ENCODE results near the gene PPP6R3. TPM values are rescaled to one million over a fixed set of nuclear protein-coding genes. Genes with fewer than 3 reads are reported as not detected.
"Not testable (repeated sequence)": the region's sequence is repeated elsewhere in the genome, so short reads cannot be mapped to it uniquely, and the experiment has no call there.

PPP6R3 gene
- total RNA-seq, 3 donors from 2014 or later (not counting 1 experiment from before 2014, with no cell fraction given) = 148 to 176 (median 149) TPM

- no peak for DNase-seq
- Histone ChIP-seq H3K27ac (ENCODE audit: low read length) (no peak overlapping the region), H3K27me3 (ENCODE audit: control insufficient read depth, insufficient read depth, low read length) (no peaks in the 10 kb centered on the region), H3K36me3 (ENCODE audit: control insufficient read depth, insufficient read depth, low read length) (peaks cover 33% of the 10 kb centered on the region), H3K4me1 (ENCODE audit: control insufficient read depth, insufficient read depth, low read length) (no peaks in the 10 kb centered on the region), H3K9me3 (ENCODE audit: control insufficient read depth, insufficient read depth, low read length) (no peaks in the 10 kb centered on the region), H3K4me3 (ENCODE audit: low read length) (no peak overlapping the region)
- TF ChIP-seq, protein P1, sequence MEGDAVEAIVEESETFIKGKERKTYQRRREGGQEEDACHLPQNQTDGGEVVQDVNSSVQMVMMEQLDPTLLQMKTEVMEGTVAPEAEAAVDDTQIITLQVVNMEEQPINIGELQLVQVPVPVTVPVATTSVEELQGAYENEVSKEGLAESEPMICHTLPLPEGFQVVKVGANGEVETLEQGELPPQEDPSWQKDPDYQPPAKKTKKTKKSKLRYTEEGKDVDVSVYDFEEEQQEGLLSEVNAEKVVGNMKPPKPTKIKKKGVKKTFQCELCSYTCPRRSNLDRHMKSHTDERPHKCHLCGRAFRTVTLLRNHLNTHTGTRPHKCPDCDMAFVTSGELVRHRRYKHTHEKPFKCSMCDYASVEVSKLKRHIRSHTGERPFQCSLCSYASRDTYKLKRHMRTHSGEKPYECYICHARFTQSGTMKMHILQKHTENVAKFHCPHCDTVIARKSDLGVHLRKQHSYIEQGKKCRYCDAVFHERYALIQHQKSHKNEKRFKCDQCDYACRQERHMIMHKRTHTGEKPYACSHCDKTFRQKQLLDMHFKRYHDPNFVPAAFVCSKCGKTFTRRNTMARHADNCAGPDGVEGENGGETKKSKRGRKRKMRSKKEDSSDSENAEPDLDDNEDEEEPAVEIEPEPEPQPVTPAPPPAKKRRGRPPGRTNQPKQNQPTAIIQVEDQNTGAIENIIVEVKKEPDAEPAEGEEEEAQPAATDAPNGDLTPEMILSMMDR (IDR thresholded peaks at IDR 0.05) = no peak
- 99% methylated on average over 8 of the region's 8 CpGs for WGBS (ENCODE audit: insufficient coverage)
- Mint-ChIP-seq H3K27me3 (ENCODE audit: low read depth in 2 of 2) (no peaks in the 10 kb centered on the region), H3K36me3 (peaks cover 6% of the 10 kb centered on the region), H3K4me1 (peaks cover 60 to 67% of the 10 kb centered on the region in 2 donors), H3K27ac (peak overlapping the region in 1 of 2 donors; percentile 67), H3K9me3 (no peaks in the 10 kb centered on the region), H3K4me3 (no peak overlapping the region)
- no peak for ATAC-seq
- intact Hi-C loops (cut with micrococcal nuclease) = no loop called here
Observed at GRCh38 chr11:68535098-68535497, 74.5 kb downstream of the PPP6R3 start.

DNA sequence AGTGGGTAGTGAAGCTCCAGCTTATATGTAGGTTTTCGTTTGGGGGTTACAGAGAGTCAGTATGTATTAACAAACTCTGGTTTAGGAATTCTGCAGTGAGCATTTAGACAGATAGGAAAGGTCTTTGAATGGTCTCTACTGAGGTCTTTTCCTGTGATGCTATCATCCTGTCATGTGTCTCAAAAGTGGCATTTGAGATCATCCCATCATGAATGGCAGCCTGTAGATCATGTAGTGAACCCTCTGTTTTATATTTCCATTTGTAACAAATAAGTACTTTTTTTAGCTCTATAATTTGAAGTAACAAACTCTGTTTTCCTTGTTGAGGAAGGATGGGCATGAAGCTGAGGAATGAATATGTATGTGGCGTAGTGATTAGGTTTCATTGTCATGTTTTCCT is 76.2 kb downstream of the PPP6R3 start:
- Mint-ChIP-seq H3K36me3 (peaks cover 6% of the 10 kb centered on the region), H3K4me1 (peaks cover 67 to 71% of the 10 kb centered on the region in 2 donors)
- 92% methylated on average over 2 of the region's 2 CpGs for WGBS (ENCODE audit: insufficient coverage)

GRCh38 chr11:68538025-68538424 is 77.5 kb downstream of the PPP6R3 start:
- DNase-seq (no peak), ATAC-seq (no peak)
- Histone ChIP-seq H3K9me3 (ENCODE audit: control insufficient read depth, insufficient read depth, low read length) (no peaks in the 10 kb centered on the region), H3K4me3 (ENCODE audit: low read length) (no peak overlapping the region), H3K36me3 (ENCODE audit: control insufficient read depth, insufficient read depth, low read length) (peaks cover 29% of the 10 kb centered on the region), H3K27ac (ENCODE audit: low read length) (no peak overlapping the region), H3K4me1 (ENCODE audit: control insufficient read depth, insufficient read depth, low read length) (no peaks in the 10 kb centered on the region), H3K27me3 (ENCODE audit: control insufficient read depth, insufficient read depth, low read length) (no peaks in the 10 kb centered on the region)
- Mint-ChIP-seq H3K9me3 (no peaks in the 10 kb centered on the region), H3K27ac (peak overlapping the region in 1 of 2 donors; percentile 19), H3K4me1 (peaks cover 61 to 64% of the 10 kb centered on the region in 2 donors), H3K36me3 (peaks cover 6% of the 10 kb centered on the region), H3K27me3 (ENCODE audit: low read depth in 2 of 2) (no peaks in the 10 kb centered on the region), H3K4me3 (no peak overlapping the region)
- 95% methylated on average over 4 of the region's 6 CpGs for WGBS (ENCODE audit: insufficient coverage)
- TF ChIP-seq, protein P1 (IDR thresholded peaks at IDR 0.05) = no peak
- intact Hi-C loops (cut with micrococcal nuclease) = no loop called here

More for the DNA sequence above, 76.2 kb downstream of the PPP6R3 start:
- TF ChIP-seq, protein P1 (IDR thresholded peaks at IDR 0.05) = no peak
- DNase-seq (no peak), ATAC-seq (no peak)
- Mint-ChIP-seq H3K27me3 (ENCODE audit: low read depth in 2 of 2) (no peaks in the 10 kb centered on the region), H3K4me3 (no peak overlapping the region), H3K27ac (peak overlapping the region; percentile 65 to 79), H3K9me3 (no peaks in the 10 kb centered on the region)
- no peak overlapping the region for H3K4me3 ChIP-seq (ENCODE audit: low read length)
- intact Hi-C loops (cut with micrococcal nuclease) = no loop called here
- H3K4me1 ChIP-seq (ENCODE audit: control insufficient read depth, insufficient read depth, low read length) = no peaks in the 10 kb centered on the region
- H3K36me3 ChIP-seq (ENCODE audit: control insufficient read depth, insufficient read depth, low read length) = peaks cover 31% of the 10 kb centered on the region
- H3K27ac ChIP-seq (ENCODE audit: low read length) = no peak overlapping the region
- H3K9me3 ChIP-seq (ENCODE audit: control insufficient read depth, insufficient read depth, low read length) = no peaks in the 10 kb centered on the region
- no peaks in the 10 kb centered on the region for H3K27me3 ChIP-seq (ENCODE audit: control insufficient read depth, insufficient read depth, low read length)

DNA sequence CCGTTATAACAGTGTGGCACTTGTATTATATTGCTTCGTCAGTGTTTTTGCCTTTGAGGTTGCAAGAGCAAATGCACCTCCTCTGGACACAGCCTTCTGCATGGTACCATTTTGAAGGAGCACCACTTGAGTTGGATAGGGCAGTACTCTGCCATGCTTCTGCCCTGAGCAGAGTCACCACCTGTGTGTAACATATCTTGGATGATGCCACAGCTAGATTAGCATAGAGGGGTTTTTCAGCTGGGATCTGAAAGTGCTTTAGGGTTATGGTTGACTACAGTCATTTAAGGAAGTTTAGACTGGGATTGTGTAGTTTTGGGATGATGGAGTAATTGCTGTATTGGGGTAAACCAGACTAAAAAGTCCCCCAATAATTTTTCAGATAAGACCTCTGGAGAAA is 78.8 kb downstream of the PPP6R3 start:
- intact Hi-C loops (cut with micrococcal nuclease) = no loop called here
- peaks cover 32% of the 10 kb centered on the region for H3K36me3 ChIP-seq (ENCODE audit: control insufficient read depth, insufficient read depth, low read length)
- no peak overlapping the region for H3K4me3 Mint-ChIP-seq

GRCh38 chr11:68540504-68540903 is 80.0 kb downstream of the PPP6R3 start:
- H3K4me3 ChIP-seq (ENCODE audit: low read length); H3K9me3 Mint-ChIP-seq; H3K36me3 Mint-ChIP-seq; H3K27ac ChIP-seq (ENCODE audit: low read length); ATAC-seq; H3K27me3 ChIP-seq (ENCODE audit: control insufficient read depth, insufficient read depth, low read length); intact Hi-C loops (cut with micrococcal nuclease); H3K27me3 Mint-ChIP-seq (ENCODE audit: low read depth in 2 of 2); H3K4me1 ChIP-seq (ENCODE audit: control insufficient read depth, insufficient read depth, low read length); H3K4me3 Mint-ChIP-seq; H3K9me3 ChIP-seq (ENCODE audit: control insufficient read depth, insufficient read depth, low read length); DNase-seq: not testable (repeated sequence)
- Mint-ChIP-seq H3K4me1 (peaks cover 55 to 60% of the 10 kb centered on the region in 2 donors), H3K27ac (peak overlapping the region; percentile 26 to 46)
- H3K36me3 ChIP-seq (ENCODE audit: control insufficient read depth, insufficient read depth, low read length) = peaks cover 39% of the 10 kb centered on the region
- WGBS (ENCODE audit: insufficient coverage) = 93% methylated on average over 7 of the region's 7 CpGs

More for the DNA sequence above, 78.8 kb downstream of the PPP6R3 start:
- Mint-ChIP-seq H3K9me3 (no peaks in the 10 kb centered on the region), H3K27ac (peak overlapping the region; percentile 26 to 46), H3K27me3 (ENCODE audit: low read depth in 2 of 2) (no peaks in the 10 kb centered on the region), H3K4me1 (peaks cover 57 to 60% of the 10 kb centered on the region in 2 donors), H3K36me3 (peaks cover 6% of the 10 kb centered on the region)
- ATAC-seq (no peak), DNase-seq (no peak)
- Histone ChIP-seq H3K9me3 (ENCODE audit: control insufficient read depth, insufficient read depth, low read length) (no peaks in the 10 kb centered on the region), H3K27me3 (ENCODE audit: control insufficient read depth, insufficient read depth, low read length) (no peaks in the 10 kb centered on the region), H3K4me3 (ENCODE audit: low read length) (no peak overlapping the region), H3K4me1 (ENCODE audit: control insufficient read depth, insufficient read depth, low read length) (no peaks in the 10 kb centered on the region), H3K27ac (ENCODE audit: low read length) (no peak overlapping the region)
- TF ChIP-seq, protein P1 (IDR thresholded peaks at IDR 0.05) = no peak
- WGBS (ENCODE audit: insufficient coverage) = 98% methylated on average over 2 of the region's 2 CpGs
